Measurements from ENCODE around the gene GPR157. TPM values are rescaled to one million over a fixed set of nuclear protein-coding genes. Genes with fewer than 3 reads are reported as not detected.

GPR157 gene
- total and polyA plus RNA-seq, 4 experiments from 2014 or later, result 1.6 to 10.9 (median 4.8) TPM

DNA sequence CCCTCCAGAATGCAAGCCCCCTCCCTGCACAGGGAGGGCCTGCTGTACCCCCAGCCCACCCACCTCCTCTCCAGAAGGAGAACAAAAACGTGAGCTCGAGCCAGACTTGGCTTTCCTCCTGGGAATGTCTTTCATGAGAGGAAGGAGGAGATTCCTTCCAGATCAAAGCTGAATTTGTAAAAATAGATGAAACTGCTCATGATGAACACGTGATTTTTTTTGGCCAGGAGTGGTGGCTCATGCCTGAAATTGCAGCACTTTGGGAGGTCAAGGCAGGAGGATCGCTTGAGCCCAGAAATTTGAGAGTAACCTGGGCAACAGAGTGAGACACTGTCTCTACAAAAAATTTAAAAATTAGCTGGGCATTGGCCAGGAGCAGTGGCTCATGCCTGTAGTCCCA, 21.8 kb downstream of the GPR157 start:
- Histone ChIP-seq H3K27ac (ENCODE audit: low read depth, low read length) (no peak overlapping the region), H3K4me1 (ENCODE audit: insufficient read depth, low read length) (no peaks in the 10 kb centered on the region), H3K9me3 (ENCODE audit: control insufficient read depth in 1 of 2, low read length in 2 of 2) (no peaks in the 10 kb centered on the region), H3K4me3 (ENCODE audit: low read length in 2 of 2) (no peak overlapping the region), H3K36me3 (ENCODE audit: insufficient read depth, low read length) (peaks cover 6% of the 10 kb centered on the region), H3K27me3 (ENCODE audit: insufficient read depth, low read length) (no peaks in the 10 kb centered on the region)
- H3K4me1 Mint-ChIP-seq, result peaks cover 0 to 4% (median 0%) of the 10 kb centered on the region in 4 donors
- intact Hi-C loops (cut with micrococcal nuclease), result no loop called here
- ChIA-PET POLR2A (ENCODE audit: partially characterized antibody) (no interaction called here), CTCF (ENCODE audit: partially characterized antibody) (interaction anchor here (2.0 kb wide), 1 partner anchor 89 kb away, joined by 7 read pairs; no protein-coding TSS in a partner anchor)
- H3K9me3 Mint-ChIP-seq, result no peaks in the 10 kb centered on the region
- no peak overlapping the region for H3K4me3 Mint-ChIP-seq
- peaks cover 24 to 36% of the 10 kb centered on the region in 2 donors for H3K36me3 Mint-ChIP-seq
- peak overlapping the region in 1 of 7 donors; percentile 4 for H3K27ac Mint-ChIP-seq
- no peaks in the 10 kb centered on the region for H3K27me3 Mint-ChIP-seq
- no peak for DNase-seq

DNA sequence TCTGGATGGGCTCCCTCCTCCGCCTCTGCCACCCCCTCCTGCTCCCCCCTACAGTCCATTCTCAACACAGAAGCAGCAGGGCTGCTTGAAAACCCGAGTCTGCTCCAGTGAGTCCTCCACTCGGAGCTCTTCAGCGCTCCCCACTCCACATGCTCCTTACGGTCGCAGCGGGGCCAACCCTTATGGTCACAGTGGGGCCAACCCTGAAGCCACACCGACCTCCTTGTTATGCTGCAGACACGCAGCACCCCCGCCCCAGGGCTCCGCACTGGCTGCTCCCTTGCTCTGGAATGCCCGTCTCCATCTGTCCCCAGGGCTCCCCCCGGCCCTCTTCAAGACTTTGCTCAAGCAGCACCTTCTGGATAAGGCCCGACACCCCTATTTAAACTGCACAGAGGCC, 22.6 kb downstream of the GPR157 start:
- no peak overlapping the region for H3K4me3 Mint-ChIP-seq

DNA sequence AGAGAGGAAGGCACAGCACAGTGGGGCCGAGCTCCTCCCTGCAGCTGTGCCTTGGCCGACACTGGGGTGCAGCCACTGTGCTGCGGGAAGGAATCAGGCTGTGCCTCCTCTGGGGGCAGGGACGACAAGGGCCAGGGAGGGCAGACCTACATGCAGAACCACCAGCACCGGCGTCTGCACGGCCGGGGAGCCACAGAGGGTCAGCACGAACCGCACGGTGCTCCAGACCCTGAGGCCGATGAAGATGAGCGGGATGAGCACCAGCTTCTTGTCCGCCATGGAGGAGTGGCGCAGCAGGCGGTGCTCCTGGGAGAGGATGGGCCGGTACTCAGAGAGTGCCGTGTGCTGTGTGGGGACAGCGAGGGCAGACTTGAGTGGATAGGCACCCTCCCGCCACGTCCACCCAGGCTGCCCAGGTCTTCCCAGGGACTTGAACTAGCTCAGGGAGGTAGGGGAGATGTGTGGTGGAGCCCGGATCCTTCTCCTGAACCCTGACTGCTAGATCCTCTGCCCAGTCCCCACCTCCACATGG, 23.5 kb downstream of the GPR157 start:
- no peaks in the 10 kb centered on the region for H3K4me1 Mint-ChIP-seq
- no peaks in the 10 kb centered on the region for H3K27me3 ChIP-seq (ENCODE audit: insufficient read depth, low read length)
- CTCF ChIA-PET (ENCODE audit: partially characterized antibody), result no interaction called here
- H3K4me1 ChIP-seq (ENCODE audit: insufficient read depth, low read length), result no peaks in the 10 kb centered on the region
- peaks cover 24 to 31% of the 10 kb centered on the region in 2 donors for H3K36me3 Mint-ChIP-seq
- peaks cover 6% of the 10 kb centered on the region for H3K36me3 ChIP-seq (ENCODE audit: insufficient read depth, low read length)
- H3K4me3 ChIP-seq (ENCODE audit: low read length in 2 of 2), result no peak overlapping the region
- H3K27ac Mint-ChIP-seq, result no peak overlapping the region
- H3K9me3 Mint-ChIP-seq, result no peaks in the 10 kb centered on the region
- H3K9me3 ChIP-seq (ENCODE audit: control insufficient read depth in 1 of 2, low read length in 2 of 2), result no peaks in the 10 kb centered on the region
- H3K27me3 Mint-ChIP-seq, result no peaks in the 10 kb centered on the region
- POLR2A ChIA-PET (ENCODE audit: partially characterized antibody), result no interaction called here
- H3K27ac ChIP-seq (ENCODE audit: low read depth, low read length), result no peak overlapping the region
- no peak for DNase-seq
- H3K4me3 Mint-ChIP-seq, result no peak overlapping the region
- intact Hi-C loops (cut with micrococcal nuclease), result no loop called here

More for the DNA sequence above, 22.6 kb downstream of the GPR157 start:
- H3K27me3 ChIP-seq (ENCODE audit: insufficient read depth, low read length), result no peaks in the 10 kb centered on the region
- no peak overlapping the region for H3K27ac Mint-ChIP-seq
- peaks cover 0 to 4% (median 0%) of the 10 kb centered on the region in 4 donors for H3K4me1 Mint-ChIP-seq
- H3K27ac ChIP-seq (ENCODE audit: low read depth, low read length), result no peak overlapping the region
- intact Hi-C loops (cut with micrococcal nuclease), result no loop called here
- H3K9me3 Mint-ChIP-seq, result no peaks in the 10 kb centered on the region
- ChIA-PET POLR2A (ENCODE audit: partially characterized antibody) (no interaction called here), CTCF (ENCODE audit: partially characterized antibody) (no interaction called here)
- peaks cover 24 to 36% of the 10 kb centered on the region in 2 donors for H3K36me3 Mint-ChIP-seq
- no peaks in the 10 kb centered on the region for H3K9me3 ChIP-seq (ENCODE audit: control insufficient read depth in 1 of 2, low read length in 2 of 2)
- H3K36me3 ChIP-seq (ENCODE audit: insufficient read depth, low read length), result peaks cover 6% of the 10 kb centered on the region
- DNase-seq, result no peak
- no peaks in the 10 kb centered on the region for H3K27me3 Mint-ChIP-seq
- H3K4me3 ChIP-seq (ENCODE audit: low read length in 2 of 2), result no peak overlapping the region
- no peaks in the 10 kb centered on the region for H3K4me1 ChIP-seq (ENCODE audit: insufficient read depth, low read length)

DNA sequence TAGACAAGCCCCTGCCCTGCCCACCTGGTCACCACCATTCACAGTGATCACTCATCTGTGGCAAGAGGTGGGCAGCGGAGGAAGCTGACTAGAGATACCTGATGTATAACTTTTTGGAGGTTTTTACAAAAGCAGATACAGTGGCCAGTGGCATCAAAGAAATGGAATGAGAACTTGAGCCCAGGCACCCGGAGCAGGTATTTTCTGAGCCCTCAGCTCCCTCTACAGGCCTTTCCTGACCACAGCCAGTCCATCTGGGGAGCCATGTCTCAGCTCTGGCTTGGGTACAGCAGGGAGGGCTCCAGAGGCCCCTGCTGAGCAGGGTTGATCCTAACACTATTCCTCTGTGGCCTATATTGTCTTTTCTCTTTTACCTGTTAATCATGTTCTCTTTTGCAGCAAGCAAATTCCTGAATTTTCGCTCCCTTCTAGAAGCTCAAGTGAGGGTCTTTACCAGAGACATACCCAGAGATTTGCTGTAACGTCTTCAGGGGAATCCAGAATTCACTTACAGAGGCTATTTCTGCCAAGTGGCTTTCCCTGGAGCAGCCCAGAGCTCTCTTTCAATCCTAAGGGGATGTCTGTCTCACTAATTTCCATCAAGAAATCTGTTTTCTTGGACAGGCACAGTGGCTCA, 27.3 kb downstream of the GPR157 start:
- POLR2A ChIA-PET (ENCODE audit: partially characterized antibody), result no interaction called here
- Mint-ChIP-seq H3K4me3 (no peak overlapping the region), H3K9me3 (no peaks in the 10 kb centered on the region), H3K4me1 (peaks cover 0 to 4% (median 0%) of the 10 kb centered on the region in 4 donors), H3K36me3 (peaks cover 18 to 30% of the 10 kb centered on the region in 2 donors), H3K27me3 (no peaks in the 10 kb centered on the region), H3K27ac (no peak overlapping the region)
- Histone ChIP-seq H3K27me3 (ENCODE audit: insufficient read depth, low read length) (no peaks in the 10 kb centered on the region), H3K36me3 (ENCODE audit: insufficient read depth, low read length) (peaks cover 6% of the 10 kb centered on the region), H3K9me3 (ENCODE audit: control insufficient read depth in 1 of 2, low read length in 2 of 2) (no peaks in the 10 kb centered on the region), H3K4me1 (ENCODE audit: insufficient read depth, low read length) (no peaks in the 10 kb centered on the region), H3K27ac (ENCODE audit: low read depth, low read length) (no peak overlapping the region), H3K4me3 (ENCODE audit: low read length in 2 of 2) (no peak overlapping the region)
- DNase-seq, result no peak
- intact Hi-C loops (cut with micrococcal nuclease), result no loop called here
- CTCF ChIA-PET (ENCODE audit: partially characterized antibody), result interaction anchor here (0.7 to 1.9 kb wide), 4 partner anchors 9 to 89 kb away, joined by 3 to 5 read pairs (median 4); no protein-coding TSS in a partner anchor

DNA sequence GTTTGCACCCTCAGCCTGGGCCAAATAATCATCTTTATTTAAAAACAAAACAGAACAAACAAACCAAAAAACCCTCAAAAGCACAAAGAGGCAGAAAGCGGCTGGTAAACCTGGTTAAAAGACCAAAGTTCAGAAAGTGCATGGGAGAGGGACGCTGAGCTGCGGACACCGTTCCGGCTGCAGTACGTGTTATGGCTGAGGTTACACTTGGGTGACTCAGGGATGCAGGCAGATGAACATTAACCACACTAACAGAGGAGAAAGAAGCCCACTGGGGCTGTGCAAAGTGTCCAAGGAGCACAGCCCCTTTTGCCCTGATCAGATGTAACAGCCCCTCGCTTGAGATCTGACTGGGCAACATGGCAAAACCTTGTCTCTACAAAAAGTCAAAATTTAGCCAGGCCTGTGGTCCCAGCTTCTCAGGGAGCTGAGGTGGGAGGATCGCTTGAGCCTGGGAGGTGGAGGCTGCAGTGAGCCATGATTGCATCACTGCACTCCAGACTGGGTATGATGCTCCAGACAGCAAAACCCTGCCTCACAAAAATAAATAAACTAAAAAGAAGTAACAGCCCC, 28.3 kb downstream of the GPR157 start:
- ChIA-PET POLR2A (ENCODE audit: partially characterized antibody) (no interaction called here), CTCF (ENCODE audit: partially characterized antibody) (interaction anchor here (1.5 kb wide), 1 partner anchor 11 kb away, joined by 3 read pairs; no protein-coding TSS in a partner anchor)
- DNase-seq, result no peak
- Mint-ChIP-seq H3K4me3 (no peak overlapping the region), H3K27ac (no peak overlapping the region), H3K36me3 (peaks cover 16 to 22% of the 10 kb centered on the region in 2 donors), H3K9me3 (no peaks in the 10 kb centered on the region), H3K4me1 (peaks cover 0 to 4% (median 0%) of the 10 kb centered on the region in 4 donors), H3K27me3 (peaks cover 0 to 4% of the 10 kb centered on the region in 2 donors)
- Histone ChIP-seq H3K27me3 (ENCODE audit: insufficient read depth, low read length) (no peaks in the 10 kb centered on the region), H3K4me1 (ENCODE audit: insufficient read depth, low read length) (no peaks in the 10 kb centered on the region), H3K4me3 (ENCODE audit: low read length in 2 of 2) (no peak overlapping the region), H3K27ac (ENCODE audit: low read depth, low read length) (no peak overlapping the region), H3K36me3 (ENCODE audit: insufficient read depth, low read length) (peaks cover 6% of the 10 kb centered on the region), H3K9me3 (ENCODE audit: control insufficient read depth in 1 of 2, low read length in 2 of 2) (no peaks in the 10 kb centered on the region)
- intact Hi-C loops (cut with micrococcal nuclease), result no loop called here

DNA sequence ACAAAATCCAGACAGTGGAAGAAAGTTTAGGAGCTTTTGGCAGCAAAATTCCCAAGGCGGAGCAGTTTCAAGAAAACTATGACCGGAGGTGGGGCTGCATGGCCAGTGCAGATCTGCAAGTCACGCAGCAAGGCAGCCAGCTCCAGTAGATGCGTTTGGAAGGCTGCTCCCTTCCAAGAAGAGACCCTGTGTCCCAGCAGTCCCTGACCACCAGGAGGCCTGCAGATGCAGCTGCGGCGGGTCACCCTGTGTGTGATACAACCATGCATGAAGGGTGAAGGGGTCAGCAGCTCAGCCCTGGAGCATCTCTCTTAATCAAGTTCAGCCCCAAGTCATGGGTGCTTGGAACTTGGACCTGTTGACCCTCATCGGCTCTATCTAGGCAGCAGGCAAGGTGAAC, 29.3 kb downstream of the GPR157 start:
- ChIA-PET POLR2A (ENCODE audit: partially characterized antibody) (no interaction called here), CTCF (ENCODE audit: partially characterized antibody) (no interaction called here)
- Histone ChIP-seq H3K27me3 (ENCODE audit: insufficient read depth, low read length) (no peaks in the 10 kb centered on the region), H3K4me1 (ENCODE audit: insufficient read depth, low read length) (no peaks in the 10 kb centered on the region), H3K9me3 (ENCODE audit: control insufficient read depth in 1 of 2, low read length in 2 of 2) (no peaks in the 10 kb centered on the region), H3K36me3 (ENCODE audit: insufficient read depth, low read length) (peaks cover 6% of the 10 kb centered on the region), H3K27ac (ENCODE audit: low read depth, low read length) (no peak overlapping the region), H3K4me3 (ENCODE audit: low read length in 2 of 2) (no peak overlapping the region)
- peaks cover 0 to 4% (median 0%) of the 10 kb centered on the region in 4 donors for H3K4me1 Mint-ChIP-seq
- H3K27me3 Mint-ChIP-seq, result peaks cover 2 to 8% of the 10 kb centered on the region in 2 donors
- no peaks in the 10 kb centered on the region for H3K9me3 Mint-ChIP-seq
- no peak for DNase-seq
- H3K27ac Mint-ChIP-seq, result no peak overlapping the region
- intact Hi-C loops (cut with micrococcal nuclease), result no loop called here
- H3K36me3 Mint-ChIP-seq, result peaks cover 11 to 19% of the 10 kb centered on the region in 2 donors
- H3K4me3 Mint-ChIP-seq, result no peak overlapping the region

- POLR2A ChIA-PET (ENCODE audit: partially characterized antibody), result no interaction called here
- peak overlapping the region in 1 of 7 donors; percentile 57 for H3K27ac Mint-ChIP-seq
- intact Hi-C loops (cut with micrococcal nuclease), result no loop called here
Measured at GRCh38 chr1:9097947-9098705, 30.8 kb downstream of the GPR157 start.

More at GRCh38 chr1:9097947-9098705, 30.8 kb downstream of the GPR157 start:
- Mint-ChIP-seq H3K4me1 (peaks cover 0 to 4% (median 0%) of the 10 kb centered on the region in 4 donors), H3K36me3 (peaks cover 6 to 11% of the 10 kb centered on the region in 2 donors), H3K27me3 (peaks cover 5 to 8% of the 10 kb centered on the region in 2 donors), H3K4me3 (no peak overlapping the region), H3K9me3 (no peaks in the 10 kb centered on the region)
- Histone ChIP-seq H3K36me3 (ENCODE audit: insufficient read depth, low read length) (no peaks in the 10 kb centered on the region), H3K27me3 (ENCODE audit: insufficient read depth, low read length) (no peaks in the 10 kb centered on the region), H3K4me1 (ENCODE audit: insufficient read depth, low read length) (no peaks in the 10 kb centered on the region), H3K4me3 (ENCODE audit: low read length in 2 of 2) (no peak overlapping the region), H3K9me3 (ENCODE audit: control insufficient read depth in 1 of 2, low read length in 2 of 2) (no peaks in the 10 kb centered on the region), H3K27ac (ENCODE audit: low read depth, low read length) (no peak overlapping the region)
- DNase-seq, result no peak
- CTCF ChIA-PET (ENCODE audit: partially characterized antibody), result no interaction called here

Data from CD4-positive, alpha-beta memory T cell (primary cell).